Myocyte (in vitro differentiated cells): ENCODE data around the gene APPL2. TPM values are rescaled to one million over a fixed set of nuclear protein-coding genes. Genes with fewer than 3 reads are reported as not detected.
"Not testable (repeated sequence)": the region's sequence is repeated elsewhere in the genome, so short reads cannot be mapped to it uniquely, and the experiment has no call there.

ENCODE experiments used
- DNase-seq: peaks from one replicate; pipeline ENCODE4 v3.0.0-alpha.2; 2012; ENCODE audit warnings: low read depth
- total RNA-seq: library from RNA; depleted of rRNA; stranded (reverse); fragments of >200 nt; gene quantifications from 2 replicates; pipeline ENCODE4 v1.2.3, GENCODE V29; 2014

Gene APPL2
- total RNA-seq, 1 donor from 2014 or later = 20.4 TPM

DNA sequence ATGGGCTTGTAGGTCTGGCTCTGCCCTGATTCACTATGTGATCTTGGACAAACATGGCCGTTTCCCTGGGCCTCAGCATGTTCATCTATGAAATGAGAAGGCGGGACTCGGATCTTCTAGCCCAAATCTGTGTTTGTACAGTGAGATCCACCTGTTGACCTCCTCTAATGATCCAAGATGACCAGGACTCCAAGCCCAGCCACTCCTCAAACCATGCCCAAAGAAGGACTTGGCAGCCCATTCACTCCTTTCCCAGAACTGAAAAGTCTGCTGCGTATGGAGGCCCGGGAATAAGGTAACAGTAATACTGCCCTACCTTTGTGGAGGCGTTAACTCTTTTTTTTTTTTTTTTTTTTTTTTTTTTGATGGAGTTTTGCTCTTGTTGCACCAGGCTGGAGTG, 39.9 kb downstream of the APPL2 start:
- no peak for DNase-seq

DNA sequence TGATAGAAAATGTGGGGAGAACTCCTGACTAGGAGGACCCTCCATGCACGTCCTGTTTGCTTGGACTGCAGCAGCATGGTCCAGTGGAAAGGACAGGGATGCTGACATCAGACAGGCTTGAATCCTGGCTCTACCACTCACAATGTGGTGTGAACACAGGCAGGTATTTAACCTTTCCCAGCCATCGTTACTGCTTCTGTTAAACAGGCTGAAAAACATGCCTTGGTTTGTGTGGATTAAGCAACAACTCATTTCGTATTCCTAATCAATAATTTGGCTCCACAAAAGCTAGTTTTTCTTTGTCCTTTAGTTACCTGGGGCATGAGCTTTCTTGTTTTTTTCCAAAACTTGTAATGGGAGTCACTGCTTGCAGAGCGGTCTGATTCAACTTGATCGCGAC, 41.0 kb downstream of the APPL2 start:
- DNase-seq = no peak

- DNase-seq = no peak
Measured at GRCh38 chr12:105192624-105193225, 43.2 kb downstream of the APPL2 start.

DNA sequence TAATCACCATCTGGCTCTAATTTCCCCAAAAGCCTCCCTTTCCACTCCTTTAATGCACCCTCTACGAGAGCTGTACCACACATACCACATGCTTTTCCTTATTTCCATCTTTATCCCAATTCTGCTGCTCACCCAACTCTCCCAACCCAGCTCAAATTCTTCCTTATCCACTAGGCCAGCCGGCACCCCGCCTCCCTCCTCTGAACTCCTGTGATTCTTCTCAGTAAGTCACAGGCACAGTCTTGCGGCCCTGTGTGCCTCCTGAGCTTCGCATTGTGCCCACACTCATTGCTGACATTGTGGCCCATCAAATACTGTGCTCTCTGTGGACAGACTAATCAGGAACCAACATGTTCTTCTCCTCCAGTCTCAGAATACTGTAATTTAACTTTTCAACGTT, 45.4 kb downstream of the APPL2 start:
- DNase-seq = no peak

DNA sequence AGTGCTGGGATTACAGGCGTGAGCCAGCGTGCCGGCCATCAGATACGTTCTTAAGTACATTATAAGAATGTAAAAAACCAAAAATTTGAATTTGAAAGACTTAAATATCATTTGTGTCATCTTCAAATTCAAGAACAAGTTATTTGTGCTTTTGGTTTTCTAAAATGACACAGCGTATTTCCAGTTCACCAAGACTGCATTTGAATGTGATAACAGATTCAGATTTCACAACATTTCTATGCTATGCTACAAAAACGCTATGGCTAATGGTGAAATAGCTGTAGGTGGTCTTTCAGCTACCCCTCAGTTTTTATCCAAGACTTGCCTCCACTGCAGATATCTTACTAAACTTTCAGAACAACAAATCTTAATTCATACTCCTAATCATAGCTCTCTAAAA, 46.7 kb downstream of the APPL2 start:
- DNase-seq = no peak

DNA sequence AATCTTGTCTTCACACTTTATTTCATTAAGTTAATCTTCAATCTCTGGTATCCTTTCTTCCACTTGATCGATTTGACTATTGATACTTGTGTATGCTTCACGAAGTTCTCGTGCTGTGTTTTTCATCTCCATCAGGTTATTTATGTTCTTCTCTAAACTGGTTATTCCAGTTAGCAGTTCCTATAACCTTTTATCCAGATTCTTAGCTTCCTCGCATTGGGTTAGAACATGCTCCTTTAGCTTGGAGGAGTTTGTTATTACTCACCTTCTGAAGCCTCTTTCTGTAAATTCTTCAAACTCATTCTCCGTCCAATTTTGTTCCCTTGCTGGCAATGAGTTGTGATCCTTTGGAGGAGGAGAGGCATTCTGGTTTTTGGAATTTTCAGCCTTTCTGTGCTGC, 52.0 kb downstream of the APPL2 start:
- not testable (repeated sequence) for DNase-seq

DNA sequence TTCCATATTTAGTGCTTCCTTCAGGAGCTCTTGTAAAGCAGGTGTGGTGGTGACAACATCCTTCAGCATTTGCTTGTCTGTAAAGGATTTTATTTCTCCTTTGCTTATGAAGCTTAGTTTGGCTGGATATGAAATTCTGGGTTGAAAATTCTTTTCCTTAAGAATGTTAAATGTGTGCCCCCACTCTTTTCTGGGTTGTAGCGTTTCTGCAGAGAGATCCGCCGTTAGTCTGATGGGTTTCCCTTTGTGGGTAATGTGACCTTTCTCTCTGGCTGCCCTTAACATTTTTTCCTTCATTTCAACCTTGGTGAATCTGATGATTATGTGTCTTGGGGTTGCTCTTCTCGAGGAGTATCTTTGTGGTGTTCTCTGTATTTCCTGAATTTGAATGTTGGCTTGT, 52.6 kb downstream of the APPL2 start:
- DNase-seq = not testable (repeated sequence)

GRCh38 chr12:105179114-105179513, 56.9 kb downstream of the APPL2 start:
- not testable (repeated sequence) for DNase-seq

- DNase-seq = no peak
Measured at GRCh38 chr12:105177208-105177607, 58.8 kb downstream of the APPL2 start.

GRCh38 chr12:105175397-105175990, 60.5 kb downstream of the APPL2 start:
- no peak for DNase-seq

- DNase-seq = no peak
Measured at GRCh38 chr12:105171691-105172436, 64.1 kb downstream of the APPL2 start.

- no peak for DNase-seq
Measured at GRCh38 chr12:105170139-105170538, 65.8 kb downstream of the APPL2 start.

GRCh38 chr12:105168006-105168405, 68.0 kb downstream of the APPL2 start:
- no peak for DNase-seq

GRCh38 chr12:105167346-105167745, 68.6 kb downstream of the APPL2 start:
- no peak for DNase-seq

DNA sequence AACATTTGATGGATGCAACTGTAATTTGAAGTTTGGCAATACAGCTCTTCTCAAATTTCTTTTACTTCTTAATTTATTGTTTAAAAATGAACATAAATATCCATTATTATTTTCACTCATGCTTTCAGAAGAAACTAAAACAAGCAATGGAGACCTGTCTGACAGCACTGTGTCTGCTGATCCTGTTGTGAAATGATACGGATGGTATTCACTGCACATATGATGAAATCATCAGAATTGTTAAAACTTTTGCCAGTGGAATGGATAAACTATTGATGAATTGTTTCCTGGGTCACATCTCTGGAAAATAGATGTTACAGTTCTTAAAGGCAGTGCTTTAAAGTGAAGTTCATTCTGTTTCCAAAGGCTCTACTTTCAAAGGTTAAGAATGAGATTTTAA, 69.2 kb downstream of the APPL2 start:
- no peak for DNase-seq

GRCh38 chr12:105164068-105164467, 71.9 kb downstream of the APPL2 start:
- no peak for DNase-seq

GRCh38 chr12:105162174-105162573, 73.8 kb downstream of the APPL2 start:
- no peak for DNase-seq

DNA sequence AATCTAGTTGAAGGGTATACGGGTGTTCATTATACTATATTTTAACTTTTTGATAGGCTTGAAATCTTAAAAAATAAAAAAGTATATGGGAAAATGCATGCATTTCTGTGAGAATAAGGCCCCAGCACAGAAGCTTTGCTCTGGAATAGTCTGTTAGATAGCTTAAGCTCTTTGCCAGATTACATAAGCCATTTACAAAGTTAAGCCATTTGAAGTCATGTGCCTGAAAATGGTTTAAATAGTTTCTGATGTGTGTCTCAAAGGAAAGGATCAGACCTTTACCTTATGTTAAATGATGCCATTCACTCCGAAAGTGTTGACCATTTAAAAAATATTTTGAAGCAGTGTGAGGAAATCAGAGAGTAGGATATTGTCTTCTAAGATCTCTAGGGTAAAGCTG, 77.1 kb downstream of the APPL2 start:
- DNase-seq = no peak

- no peak for DNase-seq
Measured at GRCh38 chr12:105157606-105158005, 78.4 kb downstream of the APPL2 start.

DNA sequence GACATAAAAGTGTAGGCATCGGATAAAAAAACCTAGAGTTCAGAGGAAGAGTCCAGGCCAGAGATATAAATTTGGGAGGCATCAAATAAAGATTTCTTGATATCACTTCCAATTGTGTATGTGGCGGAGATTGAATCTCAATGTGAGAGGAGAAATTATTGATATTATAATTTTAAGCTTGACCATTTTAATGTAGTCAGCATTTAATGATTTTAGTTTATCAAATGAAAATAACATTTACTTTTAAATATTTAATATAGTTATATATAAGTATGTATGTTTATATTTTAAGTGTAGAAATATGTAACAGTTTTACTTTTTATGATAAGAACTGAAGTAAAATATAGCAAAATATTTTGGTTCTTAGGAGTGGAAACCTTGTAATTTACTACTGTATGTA, 79.7 kb downstream of the APPL2 start:
- no peak for DNase-seq

- no peak for DNase-seq
Measured at GRCh38 chr12:105142259-105142658, 93.7 kb downstream of the APPL2 start.

DNA sequence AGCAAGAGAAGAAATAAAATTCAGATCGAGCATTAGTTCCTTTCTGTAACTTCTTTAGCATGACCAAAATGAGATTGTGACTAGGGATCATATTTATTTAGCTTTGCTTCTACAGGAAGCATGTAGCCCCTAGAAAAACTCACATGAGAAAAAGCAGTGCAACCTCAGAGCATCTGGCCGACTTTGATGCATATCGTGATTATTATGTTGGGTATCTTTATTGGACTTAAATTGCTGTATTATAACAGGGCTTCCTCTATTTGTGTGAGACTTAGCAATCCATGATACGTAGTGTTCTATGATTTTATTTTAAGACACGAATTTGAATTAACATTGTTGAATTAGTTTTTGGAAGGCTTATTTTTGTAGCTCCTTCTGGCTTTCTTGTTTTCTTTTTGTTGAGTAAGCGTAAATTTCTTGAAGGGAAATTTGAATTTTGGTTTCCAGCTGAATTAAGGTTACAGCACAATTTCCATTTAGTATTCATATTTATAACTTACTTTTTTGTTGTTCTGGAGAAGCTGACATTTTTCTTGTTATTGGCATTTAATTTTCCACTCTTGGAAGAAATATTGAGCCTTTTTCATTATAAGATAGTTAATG, 94.6 kb downstream of the APPL2 start:
- no peak for DNase-seq
